Immature natural killer cell (primary cell): ENCODE measurements around the gene RAB40C. TPM values are rescaled to one million over a fixed set of nuclear protein-coding genes. Genes with fewer than 3 reads are reported as not detected.

Source experiments
- DNase-seq, 3 donors: peaks; one replicate each; pipeline ENCODE4 v3.0.0; 2022; ENCODE audit warnings: mixed read lengths in 1 of 3
- H3K27ac Mint-ChIP-seq, 6 donors: one replicate each; pipeline ENCODE4 v1.8.0; 2020; ENCODE audit warnings: mixed read lengths in 6 of 6, mild to moderate bottlenecking in 5 of 6, inconsistent platforms in 4 of 6, moderate library complexity in 3 of 6
- H3K27me3 Mint-ChIP-seq, 3 donors: one replicate each; pipeline ENCODE4 v1.8.0; 2020 to 2021; ENCODE audit warnings: low read depth in 3 of 3, mild to moderate bottlenecking in 3 of 3, mixed read lengths in 3 of 3, moderate library complexity in 3 of 3, inconsistent platforms in 1 of 3
- H3K36me3 Mint-ChIP-seq, 3 donors: one replicate each; pipeline ENCODE4 v1.8.0; 2020; ENCODE audit warnings: mixed read lengths in 3 of 3, inconsistent platforms in 2 of 3, mild to moderate bottlenecking in 2 of 3
- H3K4me1 Mint-ChIP-seq, 2 donors: one replicate each; pipeline ENCODE4 v1.8.0; 2020; ENCODE audit warnings: inconsistent platforms in 2 of 2, mild to moderate bottlenecking in 2 of 2, mixed read lengths in 2 of 2, moderate library complexity in 1 of 2
- H3K4me3 Mint-ChIP-seq, 5 donors: one replicate each; pipeline ENCODE4 v1.8.0; 2020; ENCODE audit warnings: mild to moderate bottlenecking in 5 of 5, mixed read lengths in 5 of 5, inconsistent platforms in 3 of 5, moderate library complexity in 3 of 5
- H3K9me3 Mint-ChIP-seq, 6 donors: one replicate each; pipeline ENCODE4 v1.8.0; 2020; ENCODE audit warnings: mild to moderate bottlenecking in 6 of 6, mixed read lengths in 6 of 6, inconsistent platforms in 4 of 6, moderate library complexity in 3 of 6
- polyA plus RNA-seq, 3 donors: library from polyadenylated mRNA; unstranded; fragments of 300-500 nt; fragmentation: Illumina TruSeq; gene quantifications; one replicate each; pipeline ENCODE4 v1.2.3, GENCODE V29; 2021

Gene RAB40C
- polyA plus RNA-seq, 3 donors from 2014 or later = 4.6 to 17.5 (median 5.8) TPM

- H3K36me3 Mint-ChIP-seq = no peaks in the 10 kb centered on the region
- peaks cover 0 to 8% (median 5%) of the 10 kb centered on the region in 3 donors for H3K27me3 Mint-ChIP-seq
- peaks cover 16 to 17% of the 10 kb centered on the region in 2 donors for H3K4me1 Mint-ChIP-seq
- DNase-seq = no peak
- no peak overlapping the region for H3K27ac Mint-ChIP-seq
- H3K4me3 Mint-ChIP-seq = no peak overlapping the region
- no peaks in the 10 kb centered on the region for H3K9me3 Mint-ChIP-seq
These were observed 25.0 kb upstream of the RAB40C start for GRCh38 chr16:564690-565418.

GRCh38 chr16:565419-566330 lies 24.2 kb upstream of the RAB40C start:
- no peaks in the 10 kb centered on the region for H3K36me3 Mint-ChIP-seq
- H3K9me3 Mint-ChIP-seq = no peaks in the 10 kb centered on the region
- no peak overlapping the region for H3K4me3 Mint-ChIP-seq
- H3K27ac Mint-ChIP-seq = no peak overlapping the region
- H3K4me1 Mint-ChIP-seq = peaks cover 21 to 22% of the 10 kb centered on the region in 2 donors
- no peak for DNase-seq
- H3K27me3 Mint-ChIP-seq = peaks cover 3 to 14% (median 10%) of the 10 kb centered on the region in 3 donors

DNA sequence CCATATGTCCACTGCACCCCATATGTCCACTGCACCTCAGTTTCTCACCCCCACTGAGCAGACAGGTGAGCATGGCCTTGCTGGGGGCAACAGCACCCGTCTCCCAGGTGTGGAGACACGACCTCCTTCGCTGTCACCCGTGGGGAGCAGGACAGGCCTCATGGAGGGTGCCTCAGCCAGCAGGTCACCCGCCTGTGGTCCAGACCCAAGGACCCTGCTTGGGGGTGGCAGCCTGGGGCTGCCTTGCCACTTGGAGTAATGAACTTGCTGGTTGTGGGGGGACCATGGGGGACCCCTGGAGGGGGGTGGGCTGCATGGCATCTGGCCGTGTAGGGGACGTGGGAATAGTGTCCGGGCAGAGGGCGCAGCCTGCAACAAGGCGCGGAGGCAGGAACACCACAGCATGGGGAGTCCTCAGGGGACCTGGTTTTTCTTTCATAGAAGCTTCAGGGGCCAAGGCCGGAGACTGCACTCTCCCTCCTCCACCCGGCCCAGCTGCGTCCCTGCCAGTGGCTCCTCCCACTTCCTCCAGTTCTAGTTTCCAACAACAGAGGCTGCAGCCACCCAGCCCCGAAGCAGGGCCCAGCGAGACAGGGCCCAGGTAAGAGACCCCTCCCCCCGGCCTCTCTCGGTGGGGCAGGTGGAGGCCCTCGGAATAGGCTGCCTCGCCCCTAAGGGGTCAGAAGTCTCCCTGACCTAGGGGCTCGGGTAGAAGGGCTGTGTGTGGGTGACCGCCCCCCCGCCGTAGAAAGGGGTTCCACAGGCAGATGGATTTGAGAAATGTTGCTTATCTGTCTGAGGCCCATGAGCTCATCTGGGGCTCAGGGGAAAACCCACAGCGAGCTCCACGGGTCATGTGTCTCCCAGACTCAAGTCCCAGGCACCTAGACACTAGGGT lies 23.1 kb upstream of the RAB40C start, which contains the start of gene NHLRC4:
Gene NHLRC4, plus strand, starts transcription at position 531 of the 898 bp plus-strand sequence. CDS start 1,043 bp downstream, outside the sequence.
- Mint-ChIP-seq H3K9me3 (no peaks in the 10 kb centered on the region), H3K36me3 (no peaks in the 10 kb centered on the region), H3K4me3 (peak within 1 kb of the TSS in 4 of 5 donors; percentile 35 to 58 (median 46)), H3K27ac (peak within 1 kb of the TSS in 1 of 6 donors; percentile 62), H3K27me3 (peaks cover 8 to 22% (median 18%) of the 10 kb centered on the region in 3 donors), H3K4me1 (peaks cover 31 to 33% of the 10 kb centered on the region in 2 donors)
- peak in 1 of 3 donors; percentile 24 for DNase-seq

- H3K27ac Mint-ChIP-seq = no peak overlapping the region
These were observed 22.3 kb upstream of the RAB40C start for GRCh38 chr16:567373-568256.

DNA sequence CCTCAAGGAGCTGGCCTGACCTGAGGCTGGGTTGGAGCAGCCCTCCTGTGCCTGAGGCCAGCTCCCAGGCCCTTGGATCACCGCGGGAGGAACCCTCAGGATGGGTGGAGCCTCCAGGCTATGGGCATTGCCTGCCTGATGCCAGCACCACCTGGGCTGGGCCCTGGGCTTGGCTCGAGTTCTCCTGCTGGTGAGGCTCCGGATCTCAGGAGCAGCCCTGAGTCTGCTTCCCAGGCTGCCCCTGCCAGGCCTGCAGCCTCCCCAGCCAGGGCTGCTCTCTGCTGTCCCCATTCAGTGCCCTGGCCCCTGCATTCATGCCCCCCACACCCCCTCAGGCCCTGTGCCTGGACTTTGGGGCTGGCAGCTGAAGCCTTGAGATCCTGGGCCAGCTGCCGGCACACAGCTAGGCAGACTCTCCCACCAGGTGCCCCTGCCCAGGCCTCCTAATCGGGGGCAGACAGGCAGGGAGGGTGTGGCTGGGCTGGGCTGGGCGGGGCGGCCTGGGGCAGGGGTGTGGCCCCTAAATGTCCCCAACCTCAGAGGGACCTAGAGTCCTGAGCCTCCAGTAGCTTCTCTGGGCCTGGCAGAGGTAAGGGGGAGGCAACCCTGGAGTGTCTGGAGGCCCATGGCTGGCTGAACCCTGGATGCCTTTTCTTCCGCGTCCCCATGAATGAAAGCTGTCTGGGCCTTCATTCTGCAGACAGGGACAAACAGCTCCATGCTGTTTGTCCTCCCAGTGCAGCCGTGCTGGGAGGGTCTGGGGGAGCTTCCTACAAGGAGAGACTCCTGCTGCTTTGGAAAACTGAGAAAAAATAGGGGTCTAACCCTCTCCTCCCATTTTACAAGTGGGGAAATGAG lies 21.2 kb upstream of the RAB40C start:
- Mint-ChIP-seq H3K27me3 (peaks cover 8 to 19% (median 19%) of the 10 kb centered on the region in 3 donors), H3K9me3 (no peaks in the 10 kb centered on the region), H3K27ac (peak overlapping the region; percentile 23 to 95 (median 76)), H3K36me3 (no peaks in the 10 kb centered on the region), H3K4me3 (peak overlapping the region; percentile 70 to 86 (median 83)), H3K4me1 (peaks cover 31 to 35% of the 10 kb centered on the region in 2 donors)
- DNase-seq = no peak

More at GRCh38 chr16:567373-568256, 22.3 kb upstream of the RAB40C start:
- peak overlapping the region in 2 of 5 donors; percentile 35 to 42 for H3K4me3 Mint-ChIP-seq
- DNase-seq = no peak
- no peaks in the 10 kb centered on the region for H3K36me3 Mint-ChIP-seq
- peaks cover 8 to 19% (median 19%) of the 10 kb centered on the region in 3 donors for H3K27me3 Mint-ChIP-seq
- peaks cover 32 to 35% of the 10 kb centered on the region in 2 donors for H3K4me1 Mint-ChIP-seq
- H3K9me3 Mint-ChIP-seq = no peaks in the 10 kb centered on the region

DNA sequence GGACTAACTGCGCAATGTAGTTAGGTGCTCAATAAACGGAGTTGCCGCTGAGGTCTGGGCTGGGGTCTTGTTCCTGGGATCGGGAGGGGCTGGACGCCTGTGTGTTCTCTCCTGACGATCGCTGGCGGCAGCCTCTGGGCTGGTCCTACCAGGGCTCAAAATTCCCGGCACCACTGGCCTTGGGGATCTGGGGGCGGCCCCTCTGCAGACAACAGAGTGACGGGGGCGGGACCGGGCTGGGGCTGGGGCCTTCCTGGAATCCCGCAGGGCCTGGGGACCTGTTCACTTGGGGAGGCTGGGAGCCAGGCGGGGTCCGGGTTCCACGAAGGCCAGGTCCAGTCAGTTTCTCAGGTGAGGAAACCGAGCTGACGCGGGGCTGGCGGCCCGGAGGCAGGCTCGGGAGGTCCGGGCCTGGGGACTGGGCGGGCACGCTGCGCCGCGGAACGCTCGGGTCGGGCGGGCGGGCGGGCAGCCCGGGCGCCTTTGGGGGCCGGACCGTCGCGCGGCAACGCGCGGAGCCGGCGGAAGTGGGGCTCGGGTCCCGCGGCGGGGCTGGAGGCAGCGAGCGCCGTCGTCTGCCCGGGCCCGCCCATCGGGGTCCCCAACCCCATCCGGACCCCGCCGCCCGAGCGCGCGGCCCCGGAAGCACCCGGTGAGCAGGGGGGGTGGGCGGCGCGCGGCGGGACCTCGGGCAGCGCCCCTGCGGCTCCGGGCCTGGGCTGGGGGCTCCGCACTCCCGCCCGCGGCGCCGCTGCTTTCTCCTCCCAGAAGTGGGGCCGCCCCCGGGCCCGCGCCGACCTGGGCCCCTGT lies 20.2 kb upstream of the RAB40C start, which contains the start of gene PIGQ:
Gene PIGQ, plus strand, starts transcription at position 524 of the 810 bp plus-strand sequence. CDS start 4,107 bp downstream, outside the sequence.
- Mint-ChIP-seq H3K4me1 (peaks cover 31 to 35% of the 10 kb centered on the region in 2 donors), H3K27me3 (peaks cover 8 to 19% (median 19%) of the 10 kb centered on the region in 3 donors), H3K36me3 (no peaks in the 10 kb centered on the region), H3K27ac (peak within 1 kb of the TSS; percentile 74 to 95 (median 85)), H3K4me3 (peak within 1 kb of the TSS; percentile 80 to 86 (median 83)), H3K9me3 (no peaks in the 10 kb centered on the region)
- peak; percentile 66 to 73 (median 67) for DNase-seq

DNA sequence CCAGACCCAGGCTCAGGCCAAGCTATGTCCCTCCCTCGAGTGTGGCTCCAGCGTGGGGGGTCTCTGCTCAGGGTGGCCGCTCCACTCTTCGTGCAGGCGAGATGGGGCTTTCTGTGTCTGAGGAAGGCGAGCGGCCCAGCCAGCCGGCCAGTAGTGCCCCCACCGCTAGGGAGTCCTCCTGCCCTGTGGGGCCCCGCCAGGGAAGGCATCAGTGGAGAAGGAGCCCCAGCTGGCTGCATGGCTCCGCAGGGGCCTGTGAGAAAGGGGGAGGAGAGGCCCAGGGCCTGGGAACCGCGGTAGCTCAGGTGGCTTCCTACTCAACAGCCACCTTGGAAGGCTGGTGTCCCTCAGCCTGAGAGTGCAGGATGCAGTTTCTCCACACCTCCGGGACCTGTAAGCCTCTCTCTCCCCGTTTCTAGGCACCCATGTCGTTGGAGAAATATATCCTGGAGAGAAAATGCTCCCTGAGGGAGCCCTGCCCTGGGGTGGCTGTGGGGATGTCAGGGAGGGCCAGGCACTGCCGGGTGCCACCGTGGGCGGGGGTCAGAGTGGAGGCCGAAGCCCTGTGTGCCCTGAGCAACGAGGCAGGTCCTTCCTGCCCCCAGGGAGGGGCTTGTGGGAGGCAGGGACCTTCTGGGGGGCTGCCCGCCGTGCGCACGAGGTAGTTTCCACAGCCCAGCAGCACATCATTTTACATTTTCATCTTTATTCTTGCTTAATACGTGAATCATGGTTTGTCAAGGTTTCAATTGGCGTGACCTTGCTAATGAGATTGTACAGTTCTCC lies 16.8 kb upstream of the RAB40C start:
- Mint-ChIP-seq H3K4me3 (no peak overlapping the region), H3K4me1 (peaks cover 25 to 27% of the 10 kb centered on the region in 2 donors)

GRCh38 chr16:574021-574760 lies 15.7 kb upstream of the RAB40C start:
- Mint-ChIP-seq H3K9me3 (no peaks in the 10 kb centered on the region), H3K4me1 (peaks cover 23 to 24% of the 10 kb centered on the region in 2 donors), H3K27ac (no peak overlapping the region), H3K4me3 (no peak overlapping the region), H3K27me3 (peaks cover 8 to 19% (median 15%) of the 10 kb centered on the region in 3 donors), H3K36me3 (no peaks in the 10 kb centered on the region)
- no peak for DNase-seq

More for the DNA sequence above, 16.8 kb upstream of the RAB40C start:
- Mint-ChIP-seq H3K27me3 (peaks cover 8 to 19% (median 19%) of the 10 kb centered on the region in 3 donors), H3K27ac (no peak overlapping the region), H3K9me3 (no peaks in the 10 kb centered on the region), H3K36me3 (no peaks in the 10 kb centered on the region)
- no peak for DNase-seq

GRCh38 chr16:575354-576196 lies 14.3 kb upstream of the RAB40C start:
- H3K4me1 Mint-ChIP-seq = peaks cover 15 to 16% of the 10 kb centered on the region in 2 donors
- no peak for DNase-seq
- H3K27me3 Mint-ChIP-seq = peaks cover 6 to 12% (median 10%) of the 10 kb centered on the region in 3 donors
- H3K27ac Mint-ChIP-seq = no peak overlapping the region
- H3K9me3 Mint-ChIP-seq = no peaks in the 10 kb centered on the region
- no peak overlapping the region for H3K4me3 Mint-ChIP-seq
- no peaks in the 10 kb centered on the region for H3K36me3 Mint-ChIP-seq
